H1 (cell line): ENCODE data around the gene LSM3. TPM values are rescaled to one million over a fixed set of nuclear protein-coding genes. Genes with fewer than 3 reads are reported as not detected.

Experiments used
- CTCF ChIA-PET: fragments of 300-600 bp; sonication (Branson Sonifier 250); formaldehyde crosslinking; loops from one replicate; lab custom pipeline; 2021; ENCODE audit not compliant: partially characterized antibody; lab: Charles Lee
- POLR2A ChIA-PET: fragments of 300-600 bp; sonication (Branson Sonifier 250); formaldehyde crosslinking; loops from one replicate; lab custom pipeline; 2021; ENCODE audit warnings: inconsistent platforms; ENCODE audit not compliant: partially characterized antibody; lab: Charles Lee
- DNase-seq, 2 experiments: peaks; one replicate each; pipeline versions ENCODE4 v3.0.0 to v3.0.0-alpha.2; 2010 to 2022; ENCODE audit warnings: low spot score in 2 of 2, low read depth in 1 of 2, mixed read lengths in 1 of 2
- FAIRE-seq: peaks from 2 replicates; lab custom pipeline; 2011; peaks lifted over from hg19 to GRCh38; lab: Jason Lieb, UNC
- H2AFZ ChIP-seq: 2 replicates; pipeline ENCODE4 v1.8.1; 2012; ENCODE audit warnings: low read length, inconsistent platforms
- H2AK5ac ChIP-seq: 2 replicates; pipeline ENCODE4 v1.6.1; 2013; ENCODE audit warnings: low read depth, low read length
- H2BK120ac ChIP-seq: replicated peaks from 2 replicates; pipeline ENCODE3; 2013; ENCODE audit warnings: low read depth, low read length, inconsistent platforms
- H2BK12ac ChIP-seq: 2 replicates; pipeline ENCODE4 v1.6.1; 2013; ENCODE audit warnings: low read depth, low read length
- H2BK15ac ChIP-seq: 2 replicates; pipeline ENCODE4 v1.6.1; 2013; ENCODE audit warnings: low read length
- H2BK20ac ChIP-seq: 2 replicates; pipeline ENCODE4 v1.6.1; 2013; ENCODE audit warnings: low read length
- H2BK5ac ChIP-seq: 2 replicates; pipeline ENCODE4 v1.6.1; 2013; ENCODE audit warnings: low read depth, low read length
- H3K14ac ChIP-seq: 2 replicates; pipeline ENCODE4 v1.6.1; 2013; ENCODE audit warnings: inconsistent platforms; ENCODE audit not compliant: insufficient read length
- H3K18ac ChIP-seq: 2 replicates; pipeline ENCODE4 v1.6.1; 2013; ENCODE audit warnings: low read length; ENCODE audit errors: extremely low read depth
- H3K23ac ChIP-seq: 2 replicates; pipeline ENCODE4 v1.6.1; 2013; ENCODE audit warnings: inconsistent platforms; ENCODE audit not compliant: insufficient read length
- H3K23me2 ChIP-seq: 2 replicates; pipeline ENCODE4 v1.6.1; 2013; ENCODE audit warnings: low read depth, low read length
- H3K27ac ChIP-seq: 2 replicates; pipeline ENCODE4 v1.6.1; 2011; ENCODE audit warnings: low read depth, low read length, inconsistent platforms
- H3K27me3 ChIP-seq, 4 experiments: replicated peaks in 1 of 4; 1 replicate in 1 of 4; 2 replicates in 3 of 4; pipeline versions ENCODE4 v1.6.1 to v1.8.1; 2011 to 2013; ENCODE audit warnings: low read length in 3 of 4, mild to moderate bottlenecking in 3 of 4, inconsistent platforms in 2 of 4, mixed read lengths in 2 of 4, moderate library complexity in 1 of 4; ENCODE audit not compliant: control insufficient read depth in 3 of 4, insufficient read depth in 3 of 4; ENCODE audit errors: extremely low read depth in 1 of 4
- H3K36me3 ChIP-seq, 4 experiments: 2 replicates each; pipeline versions ENCODE4 v1.6.1 to v1.8.1; 2011 to 2013; ENCODE audit warnings: mild to moderate bottlenecking in 4 of 4, low read length in 3 of 4, moderate library complexity in 2 of 4, control low read depth in 1 of 4, inconsistent platforms in 1 of 4; ENCODE audit not compliant: insufficient read depth in 4 of 4, control insufficient read depth in 2 of 4
- H3K4ac ChIP-seq: replicated peaks from 2 replicates; pipeline ENCODE3; 2013; ENCODE audit warnings: low read length, low read depth, mixed read lengths, inconsistent platforms; ENCODE audit not compliant: insufficient read length
- H3K4me1 ChIP-seq, 4 experiments: replicated peaks in 1 of 4; 1 replicate in 1 of 4; 2 replicates in 3 of 4; pipeline versions ENCODE4 v1.6.1 to v1.8.1; 2011 to 2013; ENCODE audit warnings: low read length in 3 of 4, inconsistent platforms in 2 of 4, mixed read lengths in 1 of 4; ENCODE audit not compliant: insufficient read depth in 4 of 4, control insufficient read depth in 3 of 4
- H3K4me2 ChIP-seq, 2 experiments: 2 replicates each; pipeline versions ENCODE4 v1.6.1 to v1.8.1; 2011 to 2013; ENCODE audit warnings: low read depth in 2 of 2, low read length in 2 of 2, control low read depth in 1 of 2, inconsistent platforms in 1 of 2, mild to moderate bottlenecking in 1 of 2; ENCODE audit not compliant: insufficient read depth in 1 of 2
- H3K4me3 ChIP-seq, 4 experiments: fragments of 200-600, 300-600 bp in 1 of 4; sonication (generic), shearing (Covaris generic), sonication (Bioruptor Twin) in 1 of 4; 2 replicates each; pipeline versions ENCODE4 v1.5.1 to v1.8.1; 2011 to 2016; ENCODE audit warnings: low read length in 4 of 4, low read depth in 3 of 4, control low read depth in 2 of 4, inconsistent platforms in 2 of 4, mild to moderate bottlenecking in 2 of 4, mixed read lengths in 1 of 4, moderate library complexity in 1 of 4; ENCODE audit not compliant: insufficient read depth in 2 of 4; ENCODE audit errors: extremely low read depth in 1 of 4
- H3K56ac ChIP-seq: replicated peaks from 2 replicates; pipeline ENCODE3; 2013; ENCODE audit warnings: low read depth, mild to moderate bottlenecking, mixed read lengths, low read length, inconsistent platforms; ENCODE audit not compliant: insufficient read length
- H3K79me1 ChIP-seq: 2 replicates; pipeline ENCODE4 v1.6.1; 2013; ENCODE audit warnings: low read depth, low read length, control low read depth
- H3K79me2 ChIP-seq, 2 experiments: 2 replicates each; pipeline versions ENCODE4 v1.6.1 to v1.8.1; 2012 to 2013; ENCODE audit warnings: low read length in 2 of 2, mild to moderate bottlenecking in 2 of 2, inconsistent platforms in 1 of 2; ENCODE audit not compliant: insufficient read depth in 2 of 2, control insufficient read depth in 1 of 2
- H3K9ac ChIP-seq, 4 experiments: replicated peaks in 1 of 4; 1 replicate in 1 of 4; 2 replicates in 3 of 4; pipeline versions ENCODE4 v1.6.1 to v1.8.1; 2011 to 2013; ENCODE audit warnings: low read depth in 3 of 4, low read length in 3 of 4, control low read depth in 2 of 4, mild to moderate bottlenecking in 2 of 4, moderate library complexity in 2 of 4, inconsistent platforms in 1 of 4; ENCODE audit errors: extremely low read depth in 1 of 4
- H3K9me3 ChIP-seq, 2 experiments: 2 replicates each; pipeline versions ENCODE4 v1.6.1 to v1.8.1; 2012 to 2013; ENCODE audit warnings: mild to moderate bottlenecking in 2 of 2, moderate library complexity in 2 of 2, control low read depth in 1 of 2, inconsistent platforms in 1 of 2, low read depth in 1 of 2, low read length in 1 of 2, mixed read lengths in 1 of 2; ENCODE audit not compliant: insufficient read depth in 2 of 2
- H4K20me1 ChIP-seq, 2 experiments: replicated peaks in 1 of 2; 2 replicates each; pipeline versions ENCODE3 to v1.8.1; 2011 to 2013; ENCODE audit warnings: inconsistent platforms in 2 of 2, low read length in 2 of 2, mild to moderate bottlenecking in 1 of 2; ENCODE audit not compliant: insufficient read depth in 2 of 2, control insufficient read depth in 1 of 2
- H4K5ac ChIP-seq: 2 replicates; pipeline ENCODE4 v1.6.1; 2013; ENCODE audit warnings: low read length, low read depth, mixed read lengths, inconsistent platforms; ENCODE audit not compliant: insufficient read length
- H4K8ac ChIP-seq: 2 replicates; pipeline ENCODE4 v1.8.0; 2013; ENCODE audit warnings: mild to moderate bottlenecking, moderate library complexity, low read length, inconsistent platforms; ENCODE audit not compliant: insufficient read depth; ENCODE audit errors: extremely low read depth
- H4K91ac ChIP-seq: replicated peaks from 2 replicates; pipeline ENCODE3; 2013; ENCODE audit warnings: low read length, mixed read lengths, inconsistent platforms; ENCODE audit not compliant: insufficient read length
- BCL11A ChIP-seq, 2 experiments: IDR thresholded peaks; one replicate each; pipeline ENCODE4 v1.6.1; 2011; ENCODE audit warnings: low read depth in 2 of 2, low read length in 2 of 2, mild to moderate bottlenecking in 2 of 2
- CBX5 ChIP-seq: fragments of 300-800, 300-1000 bp; sonication (generic); IDR thresholded peaks from 2 replicates; pipeline ENCODE4 v1.7.1; 2016; ENCODE audit warnings: antibody characterized with exemption, low read length, low read depth
- CEBPB ChIP-seq: IDR thresholded peaks from 2 replicates; pipeline ENCODE4 v1.6.1; 2012; ENCODE audit warnings: low read depth, low read length
- JUN ChIP-seq: IDR thresholded peaks from 2 replicates; pipeline ENCODE4 v1.6.1; 2011; ENCODE audit warnings: low read depth, mild to moderate bottlenecking, improper control_type of control experiment, low read length
- SIN3A ChIP-seq, 2 experiments: IDR thresholded peaks in 1 of 2; conservative IDR thresholded peaks in 1 of 2; 2 replicates each; pipeline ENCODE4 v1.6.1; 2011 to 2012; ENCODE audit warnings: low read length in 2 of 2, improper control_type of control experiment in 1 of 2, low read depth in 1 of 2, mild to moderate bottlenecking in 1 of 2
- SP1 ChIP-seq: IDR thresholded peaks from 2 replicates; pipeline ENCODE4 v1.6.1; 2011; ENCODE audit warnings: low read depth, low read length
- SUZ12 ChIP-seq: fragments of 200-600 bp; sonication (generic); IDR thresholded peaks from 2 replicates; pipeline ENCODE4 v1.6.1; 2012; ENCODE audit warnings: mild to moderate bottlenecking, inconsistent platforms, low read length, moderate library complexity, mixed read lengths
- TEAD4 ChIP-seq: IDR thresholded peaks from 2 replicates; pipeline ENCODE4 v1.6.1; 2012; ENCODE audit warnings: low read depth, low read length, inconsistent platforms, mixed read lengths
- ZNF274 ChIP-seq: IDR thresholded peaks from 2 replicates; pipeline ENCODE4 v1.7.0; 2012; ENCODE audit warnings: low read length, borderline replicate concordance; ENCODE audit errors: extremely low read depth
- WGBS, 2 experiments: shearing (Covaris generic) in 1 of 2; methylation state at CpG; one replicate each; pipeline versions ENCODE4 v1.1.6 to v1.1.7; 2013 to 2015; ENCODE audit warnings: low lambda C conversion rate in 2 of 2, mixed read lengths in 2 of 2, inconsistent platforms in 1 of 2, low coverage in 1 of 2, missing lambda C conversion rate in 1 of 2; ENCODE audit not compliant: insufficient replicate concordance in 2 of 2, insufficient coverage in 1 of 2, insufficient read length in 1 of 2; ENCODE audit errors: extremely low coverage in 1 of 2, missing lambda C conversion rate in 1 of 2; 5-methylcytosine and 5-hydroxymethylcytosine counted together
- polyA plus RNA-seq, 7 experiments: library from polyadenylated mRNA; depleted of rRNA in 3 of 7; stranded (reverse) in 5 of 7; unstranded in 2 of 7; fragments of >200 nt in 5 of 7; fragments of 200-250 nt in 2 of 7; gene quantifications; 1 replicate in 5 of 7; 2 replicates in 1 of 7; 4 replicates in 1 of 7; pipeline versions ENCODE4 v1.2.1 to v1.2.3, GENCODE V29; 2011 to 2013; ENCODE audit warnings: missing spikeins in 2 of 7, mixed read lengths in 2 of 7
- total RNA-seq: library from RNA; stranded (reverse); fragmentation: NEBNext Ultra II Directional; extraction: Animal tissue kit (Norgen Biotek cat#: 25700); gene quantifications from 2 replicates; pipeline ENCODE4 v1.2.1, GENCODE V29; 2021
- TF ChIP-seq, protein P1 (sequence below): IDR thresholded peaks from 2 replicates; pipeline ENCODE4 v1.6.1; 2012; ENCODE audit warnings: inconsistent platforms
- TF ChIP-seq, protein P2 (sequence below), 3 experiments: IDR thresholded peaks; 1 replicate in 2 of 3; 2 replicates in 1 of 3; pipeline versions ENCODE4 v1.5.1 to v1.6.1; 2011; ENCODE audit warnings: low read length in 3 of 3, mild to moderate bottlenecking in 3 of 3, inconsistent platforms in 2 of 3, low read depth in 1 of 3, moderate library complexity in 1 of 3; ENCODE audit not compliant: insufficient read depth in 1 of 3; ENCODE audit errors: control extremely low read depth in 1 of 3

The LSM3 gene
- total and polyA plus RNA-seq, 2 of the 8 experiments (the other 6 are each of a cell fraction or from before 2014, with no cell fraction given), result 7.1 to 25.4 TPM

DNA sequence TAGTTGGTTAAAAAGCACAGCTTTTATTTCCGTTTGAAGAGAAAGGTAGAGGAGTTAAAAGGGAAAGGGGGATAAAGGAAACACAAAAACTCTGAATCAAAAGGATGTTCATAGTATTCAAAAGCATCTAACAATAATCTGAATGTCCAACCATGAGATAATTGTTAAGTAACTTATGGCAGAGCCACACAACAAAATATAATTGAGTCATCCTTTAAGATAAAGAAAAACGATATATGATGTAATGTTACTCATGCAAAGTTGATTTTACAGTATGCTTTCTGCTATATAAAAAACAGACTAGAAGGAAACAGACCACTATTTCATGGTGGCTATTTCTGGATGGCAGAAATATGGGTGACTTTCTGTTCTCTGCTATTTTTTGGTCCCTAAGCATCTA, 4.1 kb upstream of the LSM3 start:
- H3K4ac ChIP-seq, result no peak overlapping the region
- peaks cover 8 to 29% (median 24%) of the 10 kb centered on the region in 4 experiments; a peak in 7 of 8 replicates for H3K36me3 ChIP-seq
- peaks cover 0 to 39% of the 10 kb centered on the region in 2 experiments; a peak in 3 of 4 replicates for H3K79me2 ChIP-seq
- no peaks in the 10 kb centered on the region for H3K9me3 ChIP-seq
- H4K91ac ChIP-seq, result no peak overlapping the region
- H2BK15ac ChIP-seq, result no peak overlapping the region
- CTCF ChIA-PET, result interaction anchor here (1.2 to 1.8 kb wide), 2 partner anchors 29 to 278 kb away, joined by 3 to 5 read pairs; no protein-coding TSS in a partner anchor
- H3K14ac ChIP-seq, result no peak overlapping the region
- no peak for FAIRE-seq
- H2BK12ac ChIP-seq, result no peak overlapping the region
- no peak overlapping the region for H2BK5ac ChIP-seq
- H3K23ac ChIP-seq, result no peak overlapping the region
- H3K27ac ChIP-seq, result no peak overlapping the region
- peaks cover 0 to 2% (median under 1%) of the 10 kb centered on the region in 4 experiments; a peak in 2 of 7 replicates for H3K4me1 ChIP-seq
- no peak overlapping the region for H4K8ac ChIP-seq
- no peak overlapping the region for H3K56ac ChIP-seq
- no peak overlapping the region for H3K4me2 ChIP-seq
- no peaks in the 10 kb centered on the region; a peak in 1 of 7 replicates for H3K27me3 ChIP-seq
- no peak overlapping the region for H3K4me3 ChIP-seq
- no peak overlapping the region for H2BK120ac ChIP-seq
- POLR2A ChIA-PET, result interaction anchor here (1.1 to 1.2 kb wide), 2 partner anchors 10 to 22 kb away, joined by 3 read pairs; no protein-coding TSS in a partner anchor
- peaks cover 4% of the 10 kb centered on the region; the same call in 1 of the 2 replicates for H3K79me1 ChIP-seq
- no peak for DNase-seq
- whole genome bisulfite sequencing, 2 experiments, result 82% methylated on average over 2 of the region's 2 CpGs; no CpG with 5 or more reads in 1 of the 2 experiments
- no peak overlapping the region for H4K5ac ChIP-seq
- peaks cover 6% of the 10 kb centered on the region for H3K23me2 ChIP-seq
- no peak overlapping the region for H3K18ac ChIP-seq
- peaks cover 0 to 1% of the 10 kb centered on the region in 2 experiments for H4K20me1 ChIP-seq
- H2AK5ac ChIP-seq, result no peak overlapping the region
- H2AFZ ChIP-seq, result no peak overlapping the region
- H2BK20ac ChIP-seq, result no peak overlapping the region
- H3K9ac ChIP-seq, result no peak overlapping the region
- TF ChIP-seq ZNF274 (no peak), SIN3A (conservative IDR thresholded peaks at IDR 0.05 in 1 of 2, IDR thresholded peaks at IDR 0.05 in 1 of 2; ENCODE audit: low read depth in 1 of 2, low read length in 2 of 2) (no peak), JUN (no peak), TEAD4 (no peak), SUZ12 (no peak), CBX5 (no peak), CEBPB (no peak), SP1 (no peak), BCL11A (IDR thresholded peaks at IDR 0.05; ENCODE audit: low read depth in 2 of 2, low read length in 2 of 2) (no peak)
- TF ChIP-seq, protein P1, sequence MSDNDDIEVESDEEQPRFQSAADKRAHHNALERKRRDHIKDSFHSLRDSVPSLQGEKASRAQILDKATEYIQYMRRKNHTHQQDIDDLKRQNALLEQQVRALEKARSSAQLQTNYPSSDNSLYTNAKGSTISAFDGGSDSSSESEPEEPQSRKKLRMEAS, result no peak
- TF ChIP-seq, protein P2, sequence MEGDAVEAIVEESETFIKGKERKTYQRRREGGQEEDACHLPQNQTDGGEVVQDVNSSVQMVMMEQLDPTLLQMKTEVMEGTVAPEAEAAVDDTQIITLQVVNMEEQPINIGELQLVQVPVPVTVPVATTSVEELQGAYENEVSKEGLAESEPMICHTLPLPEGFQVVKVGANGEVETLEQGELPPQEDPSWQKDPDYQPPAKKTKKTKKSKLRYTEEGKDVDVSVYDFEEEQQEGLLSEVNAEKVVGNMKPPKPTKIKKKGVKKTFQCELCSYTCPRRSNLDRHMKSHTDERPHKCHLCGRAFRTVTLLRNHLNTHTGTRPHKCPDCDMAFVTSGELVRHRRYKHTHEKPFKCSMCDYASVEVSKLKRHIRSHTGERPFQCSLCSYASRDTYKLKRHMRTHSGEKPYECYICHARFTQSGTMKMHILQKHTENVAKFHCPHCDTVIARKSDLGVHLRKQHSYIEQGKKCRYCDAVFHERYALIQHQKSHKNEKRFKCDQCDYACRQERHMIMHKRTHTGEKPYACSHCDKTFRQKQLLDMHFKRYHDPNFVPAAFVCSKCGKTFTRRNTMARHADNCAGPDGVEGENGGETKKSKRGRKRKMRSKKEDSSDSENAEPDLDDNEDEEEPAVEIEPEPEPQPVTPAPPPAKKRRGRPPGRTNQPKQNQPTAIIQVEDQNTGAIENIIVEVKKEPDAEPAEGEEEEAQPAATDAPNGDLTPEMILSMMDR (IDR thresholded peaks at IDR 0.05; ENCODE audit: control extremely low read depth in 1 of 3, insufficient read depth in 1 of 3, low read depth in 1 of 3, low read length in 3 of 3), result no peak
